Esophagus squamous epithelium (tissue), 4 donors: ENCODE measurements around the gene DCC.

Source experiments
- CTCF ChIP-seq, 6 experiments: fragments of 450-650 bp in 4 of 6; fragments of 200-600 bp in 2 of 6; sonication (generic) in 2 of 6; IDR thresholded peaks; one replicate each; pipeline ENCODE4 v1.5.1; 2016 to 2019; ENCODE audit warnings: antibody characterized with exemption in 6 of 6, mild to moderate bottlenecking in 4 of 6, moderate library complexity in 4 of 6
- POLR2A ChIP-seq, 4 donors: fragments of 450-650 bp; IDR thresholded peaks; one replicate each; pipeline ENCODE4 v1.6.1; 2017; ENCODE audit warnings: antibody characterized with exemption in 4 of 4, mild to moderate bottlenecking in 4 of 4, moderate library complexity in 3 of 4

DNA sequence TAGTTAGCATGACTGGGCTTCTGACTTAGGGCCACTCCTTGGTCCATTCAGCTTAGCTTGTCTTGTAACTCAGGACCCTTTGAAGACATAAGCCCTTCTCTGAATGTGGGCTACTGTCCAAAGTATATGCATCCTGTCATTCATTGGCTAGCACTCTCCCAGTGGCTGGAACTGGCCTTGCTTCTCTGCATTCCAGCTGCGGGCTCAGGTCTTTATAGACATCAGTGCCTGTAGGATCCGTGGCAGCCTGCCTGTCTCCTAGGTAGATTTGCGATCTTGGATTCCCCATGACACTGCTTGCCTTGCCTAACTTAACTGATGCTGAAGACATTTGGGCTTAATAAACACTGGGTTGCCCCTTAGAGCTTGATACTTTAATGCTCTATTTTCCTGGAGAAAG lies 170.1 kb downstream of the DCC start:
- no peak for TF ChIP-seq CTCF (IDR thresholded peaks at IDR 0.05)
- TF ChIP-seq POLR2A (IDR thresholded peaks at IDR 0.05): no peak
